Breast epithelium (tissue), 4 donors: ENCODE results near the gene ZNF317. TPM values are rescaled to one million over a fixed set of nuclear protein-coding genes. Genes with fewer than 3 reads are reported as not detected.

Experiments used
- DNase-seq, 2 donors: peaks; one replicate each; pipeline ENCODE4 v3.0.0-alpha.2; 2019; ENCODE audit warnings: low spot score in 2 of 2
- H3K27ac ChIP-seq, 2 donors: fragments of 200-600 bp; sonication (generic) in 1 of 2; one replicate each; pipeline ENCODE4 v1.5.1; 2016 to 2019; ENCODE audit warnings: mild to moderate bottlenecking in 1 of 2
- H3K27me3 ChIP-seq, 2 donors: fragments of 200-600 bp; sonication (generic) in 1 of 2; one replicate each; pipeline versions ENCODE4 v1.5.1 to v1.6.0; 2017 to 2019; ENCODE audit warnings: control low read depth in 1 of 2, mild to moderate bottlenecking in 1 of 2
- H3K36me3 ChIP-seq: fragments of 200-600 bp; one replicate; pipeline ENCODE4 v1.5.1; 2019
- H3K4me1 ChIP-seq, 2 donors: fragments of 200-600 bp; sonication (generic); one replicate each; pipeline ENCODE4 v1.5.1; 2016 to 2019; ENCODE audit warnings: control low read depth in 1 of 2
- H3K4me3 ChIP-seq, 3 donors: fragments of 200-600 bp; sonication (generic); 1 replicate in 2 of 3; 2 replicates in 1 of 3; pipeline ENCODE4 v1.5.1; 2016 to 2019; ENCODE audit warnings: mild to moderate bottlenecking in 3 of 3, moderate library complexity in 2 of 3
- H3K9me3 ChIP-seq, 2 donors: fragments of 200-600 bp; sonication (generic) in 1 of 2; one replicate each; pipeline ENCODE4 v1.5.1; 2016 to 2019; ENCODE audit warnings: control low read depth in 1 of 2
- POLR2A ChIP-seq: fragments of 450-650 bp; IDR thresholded peaks from one replicate; pipeline ENCODE4 v1.6.1; 2016; ENCODE audit warnings: antibody characterized with exemption, mild to moderate bottlenecking, moderate library complexity
- POLR2AphosphoS5 ChIP-seq, 3 donors: sonication (generic); formaldehyde crosslinking; IDR thresholded peaks; one replicate each; pipeline ENCODE4 v1.6.1; 2017; ENCODE audit warnings: antibody characterized with exemption in 3 of 3
- intact Hi-C: fragments of 100-400 bp; cut with DNase I; formaldehyde crosslinking; loops from one replicate; pipeline ENCODE4 v1.15.1; 2023; ENCODE audit warnings: low total_unique reads
- total RNA-seq, 3 donors: library from RNA; depleted of rRNA; stranded (reverse); fragments of >200 nt; gene quantifications; one replicate each; pipeline ENCODE4 v1.1.0, GENCODE V29; 2016
- TF ChIP-seq, protein P1 (sequence below), 3 donors: fragments of 450-650 bp; IDR thresholded peaks; one replicate each; pipeline ENCODE4 v1.5.1; 2016 to 2017; ENCODE audit warnings: antibody characterized with exemption in 3 of 3, mild to moderate bottlenecking in 3 of 3, moderate library complexity in 3 of 3

The ZNF317 gene
- total RNA-seq, 3 donors from 2014 or later: 14.6 to 28.1 (median 19.3) TPM

DNA sequence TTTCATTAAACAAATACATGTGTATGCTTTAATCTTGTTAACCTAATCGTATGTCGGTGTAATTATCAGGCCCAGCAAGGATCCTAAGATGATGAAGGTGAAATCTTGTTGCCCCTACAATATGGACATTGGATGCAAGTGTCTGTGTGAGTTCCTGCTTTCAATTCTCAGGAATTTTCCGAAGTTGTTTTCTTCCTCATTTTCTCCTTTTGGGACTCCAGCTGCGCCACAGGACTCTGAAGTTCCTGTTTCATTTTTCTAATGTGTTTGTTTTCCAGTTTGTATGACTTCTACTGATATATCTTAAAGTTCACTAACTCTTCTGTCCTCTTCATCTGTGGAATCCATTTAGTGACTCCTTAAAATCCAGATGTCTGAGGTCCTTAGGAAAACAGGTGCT is 26.6 kb downstream of the ZNF317 start:
- no peaks in the 10 kb centered on the region for H3K4me1 ChIP-seq
- TF ChIP-seq POLR2AphosphoS5 (IDR thresholded peaks at IDR 0.05) (no peak), POLR2A (no peak)
- TF ChIP-seq, protein P1, sequence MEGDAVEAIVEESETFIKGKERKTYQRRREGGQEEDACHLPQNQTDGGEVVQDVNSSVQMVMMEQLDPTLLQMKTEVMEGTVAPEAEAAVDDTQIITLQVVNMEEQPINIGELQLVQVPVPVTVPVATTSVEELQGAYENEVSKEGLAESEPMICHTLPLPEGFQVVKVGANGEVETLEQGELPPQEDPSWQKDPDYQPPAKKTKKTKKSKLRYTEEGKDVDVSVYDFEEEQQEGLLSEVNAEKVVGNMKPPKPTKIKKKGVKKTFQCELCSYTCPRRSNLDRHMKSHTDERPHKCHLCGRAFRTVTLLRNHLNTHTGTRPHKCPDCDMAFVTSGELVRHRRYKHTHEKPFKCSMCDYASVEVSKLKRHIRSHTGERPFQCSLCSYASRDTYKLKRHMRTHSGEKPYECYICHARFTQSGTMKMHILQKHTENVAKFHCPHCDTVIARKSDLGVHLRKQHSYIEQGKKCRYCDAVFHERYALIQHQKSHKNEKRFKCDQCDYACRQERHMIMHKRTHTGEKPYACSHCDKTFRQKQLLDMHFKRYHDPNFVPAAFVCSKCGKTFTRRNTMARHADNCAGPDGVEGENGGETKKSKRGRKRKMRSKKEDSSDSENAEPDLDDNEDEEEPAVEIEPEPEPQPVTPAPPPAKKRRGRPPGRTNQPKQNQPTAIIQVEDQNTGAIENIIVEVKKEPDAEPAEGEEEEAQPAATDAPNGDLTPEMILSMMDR (IDR thresholded peaks at IDR 0.05): no peak
- no peak for DNase-seq
- H3K4me3 ChIP-seq: no peak overlapping the region
- no peaks in the 10 kb centered on the region for H3K27me3 ChIP-seq
- intact Hi-C loops: no loop called here
- H3K27ac ChIP-seq: no peak overlapping the region
- H3K36me3 ChIP-seq: peaks cover 5% of the 10 kb centered on the region
- peaks cover 14 to 54% of the 10 kb centered on the region in 2 donors for H3K9me3 ChIP-seq

DNA sequence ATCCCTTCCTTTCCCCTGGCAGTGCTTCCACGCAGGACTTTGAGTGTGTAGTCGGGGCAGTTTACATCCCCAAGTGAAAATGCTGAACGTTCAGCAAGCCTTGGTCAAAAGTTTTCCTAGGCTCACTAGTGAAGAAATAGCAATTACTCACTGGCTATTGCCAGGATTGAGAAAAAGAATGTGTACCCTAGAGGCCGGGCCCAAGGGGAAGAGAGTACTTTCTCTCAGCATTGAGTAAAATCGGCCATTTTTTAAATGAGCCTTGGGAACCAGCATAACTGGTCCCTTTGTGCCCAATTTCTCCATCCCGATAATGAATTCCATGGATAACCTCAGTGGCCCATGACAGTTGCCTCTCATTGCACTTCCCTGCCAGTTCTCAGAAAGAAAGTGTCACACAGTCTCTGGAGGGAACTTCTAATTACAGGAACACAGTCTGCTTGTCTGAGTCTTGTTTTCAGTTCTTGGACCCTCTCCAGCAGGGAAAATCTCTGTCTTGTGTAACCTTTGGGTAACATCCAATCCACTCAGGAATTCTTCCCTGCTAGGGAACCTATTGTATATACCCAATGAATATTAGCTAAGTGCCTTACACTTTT is 31.3 kb downstream of the ZNF317 start:
- no peaks in the 10 kb centered on the region for H3K27me3 ChIP-seq
- intact Hi-C loops: loop anchor here (1.0 kb wide), 1 partner anchor 10 kb away; no protein-coding TSS in a partner anchor
- H3K4me1 ChIP-seq: no peaks in the 10 kb centered on the region
- no peak for DNase-seq
- H3K9me3 ChIP-seq: peaks cover 0 to 13% of the 10 kb centered on the region in 2 donors
- no peaks in the 10 kb centered on the region for H3K36me3 ChIP-seq
- no peak for TF ChIP-seq POLR2AphosphoS5 (IDR thresholded peaks at IDR 0.05)
- no peak for TF ChIP-seq POLR2A
- TF ChIP-seq, protein P1 (IDR thresholded peaks at IDR 0.05): no peak
- no peak overlapping the region for H3K27ac ChIP-seq
- no peak overlapping the region for H3K4me3 ChIP-seq

DNA sequence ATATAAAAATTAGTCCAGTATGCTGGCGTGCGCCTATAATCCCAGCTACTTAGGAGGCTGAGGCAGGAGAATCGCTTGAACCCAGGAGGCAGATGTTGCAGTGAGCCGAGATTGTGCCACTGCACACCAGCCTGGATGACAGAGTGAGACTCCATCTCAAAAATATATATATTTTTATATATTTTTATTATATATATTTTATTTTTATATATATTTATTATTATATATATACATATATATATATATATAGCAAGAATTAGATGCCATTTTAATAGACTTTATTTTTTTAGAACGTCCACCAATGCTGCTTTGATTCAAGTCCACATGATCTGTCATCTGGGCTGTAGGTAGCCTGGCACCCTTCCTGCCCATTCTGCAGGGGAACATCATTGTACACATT is 35.1 kb downstream of the ZNF317 start:
- Histone ChIP-seq H3K27me3 (no peaks in the 10 kb centered on the region), H3K4me3 (no peak overlapping the region), H3K9me3 (no peaks in the 10 kb centered on the region), H3K36me3 (no peaks in the 10 kb centered on the region), H3K27ac (no peak overlapping the region), H3K4me1 (no peaks in the 10 kb centered on the region)
- no peak for TF ChIP-seq POLR2A
- TF ChIP-seq, protein P1 (IDR thresholded peaks at IDR 0.05): no peak
- TF ChIP-seq POLR2AphosphoS5 (IDR thresholded peaks at IDR 0.05): no peak
- intact Hi-C loops: no loop called here
- DNase-seq: no peak

DNA sequence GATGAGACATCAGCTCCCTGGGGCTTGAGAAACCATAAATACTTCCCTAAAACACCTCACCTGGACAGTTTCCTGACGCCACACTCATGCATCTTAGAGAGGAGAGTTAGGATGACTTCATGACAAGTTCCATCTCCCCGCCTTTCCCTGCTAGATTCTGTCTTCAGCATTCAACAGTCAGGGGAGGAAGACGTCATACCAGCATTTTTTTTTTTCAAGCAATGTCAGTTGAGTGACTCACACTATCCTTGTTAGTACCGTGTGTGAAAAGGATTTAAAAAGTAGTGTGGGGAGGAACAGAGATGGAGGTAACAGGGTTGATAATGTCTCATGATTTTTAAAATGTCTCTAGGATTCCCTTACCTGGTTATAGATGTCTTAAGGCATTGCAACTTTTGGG is 38.7 kb downstream of the ZNF317 start, which contains the start of gene OR7D2:
Gene OR7D2 (plus strand): TSS at position 79 of the 400 bp plus-strand sequence. CDS start 6,803 bp downstream, outside the sequence.
- TF ChIP-seq, protein P1 (IDR thresholded peaks at IDR 0.05): no peak
- TF ChIP-seq POLR2A: no peak
- no peak for TF ChIP-seq POLR2AphosphoS5 (IDR thresholded peaks at IDR 0.05)
- no peak for DNase-seq
- Histone ChIP-seq H3K27ac (no peak within 1 kb of the TSS), H3K36me3 (no peaks in the 10 kb centered on the region), H3K4me3 (no peak within 1 kb of the TSS), H3K4me1 (no peaks in the 10 kb centered on the region), H3K27me3 (no peaks in the 10 kb centered on the region), H3K9me3 (no peaks in the 10 kb centered on the region)
- intact Hi-C loops: no loop called here

DNA sequence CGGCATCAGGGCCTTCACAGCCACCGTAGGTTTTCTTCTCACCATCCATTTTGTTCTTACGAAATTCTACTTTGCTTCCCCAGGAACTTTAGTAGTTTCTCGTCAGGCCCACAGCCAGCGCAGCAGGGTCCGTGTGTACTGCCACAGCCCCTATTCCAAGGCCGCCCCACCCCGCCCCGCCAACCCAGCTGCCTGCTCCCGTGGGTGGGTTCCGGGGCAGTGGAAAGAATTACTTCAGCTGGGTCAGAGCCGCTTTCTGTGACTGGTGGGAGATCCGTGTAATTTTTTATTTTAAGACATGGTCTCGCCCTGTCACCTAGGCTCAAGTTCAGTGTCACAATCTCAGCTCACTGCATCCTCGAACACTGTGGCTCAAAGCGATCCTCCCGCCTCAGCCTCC is 42.8 kb downstream of the ZNF317 start:
- no peak for TF ChIP-seq POLR2A
- no peak for TF ChIP-seq POLR2AphosphoS5 (IDR thresholded peaks at IDR 0.05)
- TF ChIP-seq, protein P1 (IDR thresholded peaks at IDR 0.05): no peak
- no peak overlapping the region for H3K27ac ChIP-seq
- no peak for DNase-seq
- H3K9me3 ChIP-seq: peaks cover 3 to 7% of the 10 kb centered on the region in 2 donors
- intact Hi-C loops: no loop called here
- no peak overlapping the region for H3K4me3 ChIP-seq
- no peaks in the 10 kb centered on the region for H3K36me3 ChIP-seq
- no peaks in the 10 kb centered on the region for H3K27me3 ChIP-seq
- H3K4me1 ChIP-seq: no peaks in the 10 kb centered on the region
